ENCODE measurements around the gene NEK6.

The NEK6 gene

DNA sequence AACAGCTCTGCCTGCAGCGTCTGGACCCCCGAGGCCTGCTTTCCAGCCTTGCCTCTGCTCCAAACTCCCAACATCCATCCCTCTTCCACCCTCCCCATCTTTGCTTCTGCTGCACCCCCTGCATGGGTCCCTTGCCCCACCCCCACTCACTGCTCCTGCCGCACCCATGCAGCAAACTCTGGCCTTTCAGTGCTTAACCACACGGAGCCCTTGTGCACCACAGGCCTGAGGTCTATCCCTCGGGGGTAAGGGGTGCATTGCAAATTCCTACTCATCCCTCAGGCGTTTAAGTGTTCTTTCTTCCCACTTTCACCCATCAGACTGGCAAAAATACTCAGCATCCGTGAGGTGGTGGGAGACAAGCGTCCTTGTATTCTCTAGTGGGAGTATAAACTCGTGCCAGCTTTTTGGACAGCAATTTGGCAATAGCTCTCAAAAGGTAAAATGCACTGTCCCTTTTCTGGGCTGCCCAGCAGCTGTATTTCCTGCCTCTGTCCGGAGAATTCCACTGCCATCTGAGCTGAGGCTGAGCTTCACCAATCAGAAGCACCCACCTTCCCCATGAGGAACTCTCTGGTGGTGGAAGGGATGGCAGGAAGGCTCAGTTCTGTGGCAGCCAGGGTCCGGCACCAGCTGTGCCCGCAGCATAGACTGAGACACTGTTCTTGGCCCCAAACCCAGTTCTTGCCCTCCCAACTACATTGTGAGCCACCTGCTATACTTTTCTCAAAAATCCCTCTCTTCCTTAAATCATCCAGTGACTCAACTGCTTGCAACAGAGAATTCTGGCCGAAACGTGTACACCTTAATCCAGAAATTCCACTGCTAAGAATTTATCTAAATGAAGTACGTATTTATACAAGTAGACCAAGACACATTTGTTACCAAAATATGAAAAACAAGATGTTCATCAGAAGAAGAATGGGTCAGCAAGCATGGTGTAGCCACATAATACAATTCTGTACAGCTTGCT, 142.5 kb downstream of the NEK6 start:
- TF ChIP-seq, protein P1, sequence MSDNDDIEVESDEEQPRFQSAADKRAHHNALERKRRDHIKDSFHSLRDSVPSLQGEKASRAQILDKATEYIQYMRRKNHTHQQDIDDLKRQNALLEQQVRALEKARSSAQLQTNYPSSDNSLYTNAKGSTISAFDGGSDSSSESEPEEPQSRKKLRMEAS (IDR thresholded peaks at IDR 0.05; ENCODE audit: low read depth, low read length) = no peak
- no peak for TF ChIP-seq MYC (IDR thresholded peaks at IDR 0.05; ENCODE audit: low read depth, low read length)
- no peak for TF ChIP-seq POLR2A (IDR thresholded peaks at IDR 0.05; ENCODE audit: extremely low read depth, insufficient read length)
- TF ChIP-seq, protein P2, sequence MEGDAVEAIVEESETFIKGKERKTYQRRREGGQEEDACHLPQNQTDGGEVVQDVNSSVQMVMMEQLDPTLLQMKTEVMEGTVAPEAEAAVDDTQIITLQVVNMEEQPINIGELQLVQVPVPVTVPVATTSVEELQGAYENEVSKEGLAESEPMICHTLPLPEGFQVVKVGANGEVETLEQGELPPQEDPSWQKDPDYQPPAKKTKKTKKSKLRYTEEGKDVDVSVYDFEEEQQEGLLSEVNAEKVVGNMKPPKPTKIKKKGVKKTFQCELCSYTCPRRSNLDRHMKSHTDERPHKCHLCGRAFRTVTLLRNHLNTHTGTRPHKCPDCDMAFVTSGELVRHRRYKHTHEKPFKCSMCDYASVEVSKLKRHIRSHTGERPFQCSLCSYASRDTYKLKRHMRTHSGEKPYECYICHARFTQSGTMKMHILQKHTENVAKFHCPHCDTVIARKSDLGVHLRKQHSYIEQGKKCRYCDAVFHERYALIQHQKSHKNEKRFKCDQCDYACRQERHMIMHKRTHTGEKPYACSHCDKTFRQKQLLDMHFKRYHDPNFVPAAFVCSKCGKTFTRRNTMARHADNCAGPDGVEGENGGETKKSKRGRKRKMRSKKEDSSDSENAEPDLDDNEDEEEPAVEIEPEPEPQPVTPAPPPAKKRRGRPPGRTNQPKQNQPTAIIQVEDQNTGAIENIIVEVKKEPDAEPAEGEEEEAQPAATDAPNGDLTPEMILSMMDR (IDR thresholded peaks at IDR 0.05; ENCODE audit: low read depth, low read length) = no peak
- DNase-seq (ENCODE audit: low read depth) = no peak
- no peak overlapping the region for H3K4me3 ChIP-seq (ENCODE audit: low read depth, low read length)

Measured in NB4 (cell line).